Endodermal cell (in vitro differentiated cells): ENCODE results near the gene DUSP19. TPM values are rescaled to one million over a fixed set of nuclear protein-coding genes. Genes with fewer than 3 reads are reported as not detected.

Source experiments
- DNase-seq: peaks from one replicate; pipeline ENCODE4 v3.0.0-alpha.2; 2017
- H3K27ac ChIP-seq: 2 replicates; pipeline ENCODE4 v1.5.1; 2013; ENCODE audit warnings: mild to moderate bottlenecking, low read depth, low read length, moderate library complexity
- H3K27me3 ChIP-seq: 2 replicates; pipeline ENCODE4 v1.6.1; 2013; ENCODE audit warnings: mild to moderate bottlenecking, low read length, moderate library complexity; ENCODE audit not compliant: insufficient read depth, control insufficient read depth, poor library complexity, severe bottlenecking
- H3K36me3 ChIP-seq: 2 replicates; pipeline ENCODE4 v1.7.0; 2013; ENCODE audit warnings: mild to moderate bottlenecking, low read length, moderate library complexity; ENCODE audit not compliant: control insufficient read depth, insufficient read depth
- H3K4me1 ChIP-seq: one replicate; pipeline ENCODE4 v1.7.0; 2013; ENCODE audit warnings: low read length; ENCODE audit not compliant: control insufficient read depth, insufficient read depth
- H3K4me3 ChIP-seq: 2 replicates; pipeline ENCODE4 v1.5.1; 2013; ENCODE audit warnings: mild to moderate bottlenecking, low read length, moderate library complexity
- H3K9ac ChIP-seq: 2 replicates; pipeline ENCODE4 v1.6.1; 2013; ENCODE audit warnings: mild to moderate bottlenecking, low read length, moderate library complexity; ENCODE audit not compliant: poor library complexity, severe bottlenecking; ENCODE audit errors: extremely low read depth
- H3K9me3 ChIP-seq: 2 replicates; pipeline ENCODE4 v1.6.1; 2013; ENCODE audit warnings: mild to moderate bottlenecking, low read length, moderate library complexity; ENCODE audit not compliant: control insufficient read depth
- H3K27ac Mint-ChIP-seq: 2 replicates; pipeline ENCODE4 v1.8.0; 2020; ENCODE audit warnings: mixed read lengths
- H3K27me3 Mint-ChIP-seq: 2 replicates; pipeline ENCODE4 v1.8.0; 2021; ENCODE audit warnings: mild to moderate bottlenecking, mixed read lengths; ENCODE audit not compliant: insufficient read depth
- H3K36me3 Mint-ChIP-seq: 2 replicates; pipeline ENCODE4 v1.8.0; 2020; ENCODE audit warnings: low read depth, mixed read lengths
- H3K4me1 Mint-ChIP-seq: 2 replicates; pipeline ENCODE4 v1.8.0; 2020; ENCODE audit warnings: mixed read lengths
- H3K4me3 Mint-ChIP-seq: 2 replicates; pipeline ENCODE4 v1.8.0; 2020; ENCODE audit warnings: mild to moderate bottlenecking, moderate library complexity, mixed read lengths
- H3K9me3 Mint-ChIP-seq: 2 replicates; pipeline ENCODE4 v1.8.0; 2020; ENCODE audit warnings: mild to moderate bottlenecking, mixed read lengths
- WGBS, 2 experiments: methylation state at CpG; one replicate each; pipeline versions ENCODE4 v1.1.5 to v1.1.7; 2013; ENCODE audit warnings: missing lambda C conversion rate in 2 of 2, mixed read lengths in 1 of 2; ENCODE audit not compliant: insufficient coverage in 1 of 2, insufficient read length in 1 of 2; 5-methylcytosine and 5-hydroxymethylcytosine counted together
- total RNA-seq, 2 donors: library from RNA; stranded (reverse); fragmentation: NEBNext Ultra II Directional in 1 of 2; extraction: Animal tissue kit (Norgen Biotek cat#: 25700) in 1 of 2; gene quantifications; 2 replicates in 1 of 2; 3 replicates in 1 of 2; pipeline ENCODE4 v1.2.1, GENCODE V29; 2021
- TF ChIP-seq, protein P1 (sequence below): fragments of 200-600 bp; sonication (generic); conservative IDR thresholded peaks from 2 replicates; pipeline ENCODE4 v1.5.0; 2021; ENCODE audit warnings: antibody characterized with exemption, mild to moderate bottlenecking

DUSP19 gene
- total RNA-seq, 2 donors from 2014 or later, result 1.7 TPM

DNA sequence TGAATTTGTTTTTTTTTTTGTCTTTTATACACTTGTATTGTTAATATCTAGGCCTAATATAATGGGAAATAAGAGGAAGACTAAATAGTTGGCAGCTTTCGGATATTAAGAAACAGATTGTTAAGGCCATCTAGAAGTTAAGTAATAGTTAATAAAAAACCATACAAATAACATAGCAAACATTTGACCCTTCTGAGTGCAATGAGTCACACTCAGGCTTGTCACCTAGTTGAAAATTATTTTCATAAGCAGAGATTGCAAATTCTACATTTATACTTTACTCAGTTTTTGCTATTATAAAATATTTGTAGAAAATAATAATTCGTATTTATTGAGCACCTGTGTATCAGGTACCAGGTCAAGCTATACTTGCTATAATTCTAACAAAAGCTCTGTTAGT, 48.1 kb downstream of the DUSP19 start:
- WGBS, 2 experiments, result 90% methylated on average over 1 of the region's 2 CpGs; no CpG with 5 or more reads in 1 of the 2 experiments

DNA sequence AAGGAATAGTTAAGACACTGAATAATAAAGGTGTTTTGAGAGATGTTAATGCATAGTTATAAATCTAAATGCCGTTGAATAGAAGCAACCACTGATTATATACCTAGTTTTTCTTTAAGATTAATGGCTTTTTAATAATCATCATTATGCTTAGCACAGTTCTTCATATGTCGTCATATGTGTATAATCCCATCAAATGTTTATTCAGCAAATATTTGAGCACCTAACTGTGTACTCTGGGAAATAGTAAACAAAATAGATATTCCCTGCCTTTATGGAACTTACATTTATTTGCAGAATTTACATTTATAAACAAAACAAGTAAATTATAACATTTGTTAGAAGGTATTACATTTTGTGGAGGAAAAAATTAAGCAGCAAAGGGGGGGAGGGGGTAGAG, 55.5 kb downstream of the DUSP19 start:
- no peaks in the 10 kb centered on the region for H3K27me3 ChIP-seq
- H3K36me3 ChIP-seq, result peaks cover 54% of the 10 kb centered on the region
- Mint-ChIP-seq H3K36me3 (peaks cover 41% of the 10 kb centered on the region), H3K4me3 (no peak overlapping the region), H3K9me3 (no peaks in the 10 kb centered on the region), H3K27ac (no peak overlapping the region), H3K4me1 (peaks cover 5% of the 10 kb centered on the region), H3K27me3 (no peaks in the 10 kb centered on the region)
- H3K4me3 ChIP-seq, result no peak overlapping the region
- H3K9me3 ChIP-seq, result no peaks in the 10 kb centered on the region
- 100% methylated on average over 2 of the region's 2 CpGs for WGBS, 2 experiments
- TF ChIP-seq, protein P1, sequence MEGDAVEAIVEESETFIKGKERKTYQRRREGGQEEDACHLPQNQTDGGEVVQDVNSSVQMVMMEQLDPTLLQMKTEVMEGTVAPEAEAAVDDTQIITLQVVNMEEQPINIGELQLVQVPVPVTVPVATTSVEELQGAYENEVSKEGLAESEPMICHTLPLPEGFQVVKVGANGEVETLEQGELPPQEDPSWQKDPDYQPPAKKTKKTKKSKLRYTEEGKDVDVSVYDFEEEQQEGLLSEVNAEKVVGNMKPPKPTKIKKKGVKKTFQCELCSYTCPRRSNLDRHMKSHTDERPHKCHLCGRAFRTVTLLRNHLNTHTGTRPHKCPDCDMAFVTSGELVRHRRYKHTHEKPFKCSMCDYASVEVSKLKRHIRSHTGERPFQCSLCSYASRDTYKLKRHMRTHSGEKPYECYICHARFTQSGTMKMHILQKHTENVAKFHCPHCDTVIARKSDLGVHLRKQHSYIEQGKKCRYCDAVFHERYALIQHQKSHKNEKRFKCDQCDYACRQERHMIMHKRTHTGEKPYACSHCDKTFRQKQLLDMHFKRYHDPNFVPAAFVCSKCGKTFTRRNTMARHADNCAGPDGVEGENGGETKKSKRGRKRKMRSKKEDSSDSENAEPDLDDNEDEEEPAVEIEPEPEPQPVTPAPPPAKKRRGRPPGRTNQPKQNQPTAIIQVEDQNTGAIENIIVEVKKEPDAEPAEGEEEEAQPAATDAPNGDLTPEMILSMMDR, result no peak
- no peak overlapping the region for H3K9ac ChIP-seq
- H3K4me1 ChIP-seq, result no peaks in the 10 kb centered on the region
- DNase-seq, result no peak
- H3K27ac ChIP-seq, result no peak overlapping the region

More for the DNA sequence above, 48.1 kb downstream of the DUSP19 start:
- H3K36me3 Mint-ChIP-seq, result peaks cover 18% of the 10 kb centered on the region
- peaks cover 12% of the 10 kb centered on the region for H3K4me1 Mint-ChIP-seq
- Histone ChIP-seq H3K9me3 (no peaks in the 10 kb centered on the region), H3K36me3 (peaks cover 33% of the 10 kb centered on the region), H3K27me3 (no peaks in the 10 kb centered on the region), H3K9ac (no peak overlapping the region), H3K27ac (no peak overlapping the region), H3K4me1 (no peaks in the 10 kb centered on the region), H3K4me3 (no peak overlapping the region)
- H3K4me3 Mint-ChIP-seq, result no peak overlapping the region
- no peaks in the 10 kb centered on the region for H3K27me3 Mint-ChIP-seq
- H3K27ac Mint-ChIP-seq, result no peak overlapping the region
- no peaks in the 10 kb centered on the region for H3K9me3 Mint-ChIP-seq
- TF ChIP-seq, protein P1, result no peak
- no peak for DNase-seq

DNA sequence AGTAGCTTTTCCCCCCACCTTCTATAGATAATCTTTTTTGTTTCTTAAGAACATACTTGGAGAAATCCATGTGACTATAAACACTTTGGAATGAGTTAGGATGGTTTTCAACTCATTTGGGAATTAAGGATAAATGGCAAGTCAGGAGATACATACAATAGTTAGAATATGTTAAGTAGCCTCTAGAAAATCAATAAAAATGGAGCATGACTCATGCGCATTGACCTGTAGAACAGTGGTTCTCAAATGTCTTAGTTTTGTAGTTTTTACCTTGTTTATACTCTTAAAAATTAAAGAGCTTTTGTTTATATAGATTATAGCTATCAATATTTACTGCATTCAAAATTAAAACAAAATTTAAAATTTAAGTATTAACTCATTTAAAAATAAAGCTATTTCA, 70.4 kb downstream of the DUSP19 start:
- Histone ChIP-seq H3K27ac (no peak overlapping the region), H3K9ac (no peak overlapping the region), H3K36me3 (peaks cover 64% of the 10 kb centered on the region), H3K9me3 (peaks cover 59% of the 10 kb centered on the region), H3K27me3 (no peaks in the 10 kb centered on the region), H3K4me1 (no peaks in the 10 kb centered on the region), H3K4me3 (no peak overlapping the region)
- H3K9me3 Mint-ChIP-seq, result peaks cover 42% of the 10 kb centered on the region
- peaks cover 11% of the 10 kb centered on the region for H3K4me1 Mint-ChIP-seq
- no peaks in the 10 kb centered on the region for H3K27me3 Mint-ChIP-seq
- TF ChIP-seq, protein P1, result no peak
- 100% methylated on average over 1 of the region's 1 CpG; no CpG with 5 or more reads in 1 of the 2 experiments for WGBS, 2 experiments
- H3K36me3 Mint-ChIP-seq, result peaks cover 80% of the 10 kb centered on the region
- H3K27ac Mint-ChIP-seq, result peak overlapping the region; percentile 26
- DNase-seq, result no peak
- H3K4me3 Mint-ChIP-seq, result no peak overlapping the region
